ENCODE results near the gene DAPK1. TPM values are rescaled to one million over a fixed set of nuclear protein-coding genes. Genes with fewer than 3 reads are reported as not detected.

The DAPK1 gene
- total RNA-seq, 1 experiment from 2014 or later: 103 TPM

- Histone ChIP-seq H3K27me3 (replicated peaks) (no peaks in the 10 kb centered on the region), H3K27ac (no peak overlapping the region), H3K4me1 (replicated peaks) (peaks cover 44% of the 10 kb centered on the region), H3K4me3 (no peak overlapping the region), H3K36me3 (no peaks in the 10 kb centered on the region), H3K9me3 (replicated peaks) (no peaks in the 10 kb centered on the region)
- DNase-seq (ENCODE audit: low read depth in 1 of 2, low spot score in 2 of 2): no peak
Observed at GRCh38 chr9:87716141-87716540, 218.5 kb downstream of the DAPK1 start.

- Histone ChIP-seq H3K27ac (no peak overlapping the region), H3K4me3 (no peak overlapping the region), H3K27me3 (replicated peaks) (no peaks in the 10 kb centered on the region), H3K36me3 (no peaks in the 10 kb centered on the region), H3K9me3 (replicated peaks) (no peaks in the 10 kb centered on the region), H3K4me1 (replicated peaks) (peaks cover 34% of the 10 kb centered on the region)
- no peak for DNase-seq (ENCODE audit: low read depth in 1 of 2, low spot score in 2 of 2)
Observed at GRCh38 chr9:87717456-87717855, 219.8 kb downstream of the DAPK1 start.

DNA sequence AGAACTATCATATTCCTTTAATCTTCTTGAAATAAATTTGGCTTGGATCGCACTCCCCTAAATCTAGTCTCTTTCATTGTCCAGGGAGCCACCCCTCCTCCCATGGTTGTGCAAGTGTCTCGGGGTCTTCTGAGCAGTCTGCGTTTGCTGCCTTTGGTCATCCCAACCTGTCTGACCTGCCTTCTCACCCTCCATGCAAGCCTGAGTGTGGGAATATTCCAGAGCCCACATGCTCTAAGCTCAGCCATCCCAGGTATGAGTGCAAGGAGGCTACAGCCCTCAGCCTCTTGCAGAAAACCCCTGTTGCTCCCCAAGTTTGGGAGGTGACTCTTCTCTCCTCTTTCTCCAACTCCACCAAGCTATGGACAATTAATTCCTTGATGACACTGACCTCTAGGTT lies 220.6 kb downstream of the DAPK1 start:
- H3K9me3 ChIP-seq (replicated peaks): no peaks in the 10 kb centered on the region
- H3K27ac ChIP-seq: no peak overlapping the region
- H3K4me3 ChIP-seq: no peak overlapping the region
- no peaks in the 10 kb centered on the region for H3K36me3 ChIP-seq
- H3K4me1 ChIP-seq (replicated peaks): peaks cover 33% of the 10 kb centered on the region
- no peak for DNase-seq (ENCODE audit: low read depth in 1 of 2, low spot score in 2 of 2)
- H3K27me3 ChIP-seq (replicated peaks): no peaks in the 10 kb centered on the region

DNA sequence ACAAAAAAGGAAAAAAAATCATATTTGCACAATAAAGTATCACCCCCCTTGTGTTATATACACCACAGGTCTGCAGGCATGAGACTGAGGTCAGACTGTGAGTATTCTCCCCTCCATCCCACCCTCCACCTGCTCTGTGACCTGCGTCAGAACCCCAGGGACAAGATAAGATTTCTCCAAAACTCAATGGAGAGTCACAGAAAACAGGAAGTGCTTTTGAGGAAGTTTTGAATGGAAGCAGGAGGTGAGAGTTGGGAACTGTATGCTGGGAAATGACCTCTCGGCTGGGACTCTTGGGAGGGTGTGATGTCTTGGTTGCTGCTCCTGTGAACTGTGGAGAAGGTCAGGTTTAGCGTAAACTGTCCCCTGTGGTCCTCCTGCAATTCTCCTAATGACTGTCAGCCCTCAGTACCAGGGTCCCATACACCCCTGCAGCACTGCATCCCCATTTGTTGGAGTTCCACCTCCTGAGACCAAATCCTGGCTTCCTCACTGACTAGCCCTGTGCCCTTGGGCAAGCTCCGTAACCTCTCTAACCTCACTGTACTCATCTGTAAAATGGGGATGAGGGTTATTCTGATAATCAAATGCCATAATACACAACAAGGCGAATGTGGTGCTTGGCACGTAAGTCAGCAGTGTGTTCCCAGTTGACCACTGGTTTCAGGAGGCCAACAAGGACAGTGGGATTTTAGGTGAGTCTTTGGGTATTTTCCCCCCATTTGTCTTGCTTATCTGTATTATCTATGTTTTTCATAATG lies 221.4 kb downstream of the DAPK1 start:
- Histone ChIP-seq H3K4me1 (replicated peaks) (peaks cover 25% of the 10 kb centered on the region), H3K9me3 (replicated peaks) (no peaks in the 10 kb centered on the region), H3K27ac (no peak overlapping the region), H3K27me3 (replicated peaks) (no peaks in the 10 kb centered on the region), H3K36me3 (no peaks in the 10 kb centered on the region), H3K4me3 (no peak overlapping the region)
- DNase-seq (ENCODE audit: low read depth in 1 of 2, low spot score in 2 of 2): no peak

DNA sequence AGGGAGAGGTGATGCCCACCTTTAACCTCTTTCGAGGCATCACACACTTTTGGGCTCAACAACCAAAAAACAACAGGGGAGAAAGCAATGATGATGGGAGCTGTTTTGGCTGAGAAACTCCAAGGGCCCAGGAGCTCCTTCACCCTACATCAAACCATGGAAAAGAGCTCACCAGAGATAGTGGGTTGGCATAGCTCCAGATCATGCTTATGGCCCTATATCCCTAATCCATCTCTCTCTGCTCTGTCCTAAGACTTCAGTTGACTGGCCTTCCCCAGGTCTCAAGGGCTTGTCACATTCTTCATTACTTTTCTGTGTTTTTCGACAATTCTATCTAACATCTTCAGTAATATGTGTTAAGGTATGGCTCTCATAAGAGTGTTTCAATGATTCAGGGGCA lies 222.5 kb downstream of the DAPK1 start:
- no peak overlapping the region for H3K4me3 ChIP-seq
- no peaks in the 10 kb centered on the region for H3K36me3 ChIP-seq
- DNase-seq (ENCODE audit: low read depth in 1 of 2, low spot score in 2 of 2): no peak
- H3K27me3 ChIP-seq (replicated peaks): no peaks in the 10 kb centered on the region
- no peaks in the 10 kb centered on the region for H3K9me3 ChIP-seq (replicated peaks)
- peaks cover 16% of the 10 kb centered on the region for H3K4me1 ChIP-seq (replicated peaks)
- no peak overlapping the region for H3K27ac ChIP-seq

GRCh38 chr9:87722393-87723088 lies 224.9 kb downstream of the DAPK1 start:
- peaks cover 13% of the 10 kb centered on the region for H3K36me3 ChIP-seq
- H3K4me1 ChIP-seq (replicated peaks): peaks cover 30% of the 10 kb centered on the region
- H3K27ac ChIP-seq: no peak overlapping the region
- DNase-seq (ENCODE audit: low read depth in 1 of 2, low spot score in 2 of 2): peak in 1 of 2 experiments; percentile 53
- H3K9me3 ChIP-seq (replicated peaks): no peaks in the 10 kb centered on the region; the same call in none of the 2 replicates
- H3K27me3 ChIP-seq (replicated peaks): no peaks in the 10 kb centered on the region
- no peak overlapping the region for H3K4me3 ChIP-seq

DNA sequence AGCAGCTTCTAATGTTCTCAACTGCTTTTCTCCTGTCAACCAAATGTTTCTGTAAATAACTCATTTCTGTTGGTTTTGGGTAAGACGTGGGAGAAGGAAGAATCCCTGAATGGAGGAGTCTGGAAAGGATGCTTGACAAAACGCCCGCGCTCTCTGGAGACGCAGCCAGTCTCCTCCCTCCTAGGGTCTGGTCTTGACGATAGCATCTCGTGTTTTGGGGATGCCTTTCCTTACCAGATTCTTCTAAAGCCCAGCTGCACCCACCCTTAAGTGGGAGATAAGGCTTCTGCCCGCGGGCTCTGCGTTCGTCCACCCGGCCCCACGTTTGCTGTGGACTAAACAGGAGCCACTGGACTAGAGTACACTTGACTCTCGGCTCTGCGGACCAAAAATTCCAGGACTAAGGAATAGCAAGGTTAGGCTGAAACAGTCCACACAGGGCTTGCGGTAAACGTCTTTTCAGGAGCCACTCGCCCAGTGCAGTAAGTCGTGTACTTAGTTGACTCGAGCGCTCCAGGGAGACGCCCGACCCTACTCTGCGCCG lies 227.8 kb downstream of the DAPK1 start:
- Histone ChIP-seq H3K4me1 (replicated peaks) (peaks cover 32% of the 10 kb centered on the region), H3K36me3 (peaks cover 42% of the 10 kb centered on the region), H3K27me3 (replicated peaks) (no peaks in the 10 kb centered on the region), H3K27ac (peak overlapping the region; percentile 78), H3K4me3 (peak overlapping the region; percentile 72), H3K9me3 (replicated peaks) (no peaks in the 10 kb centered on the region; the same call in none of the 2 replicates)
- no peak for DNase-seq (ENCODE audit: low read depth in 1 of 2, low spot score in 2 of 2)

DNA sequence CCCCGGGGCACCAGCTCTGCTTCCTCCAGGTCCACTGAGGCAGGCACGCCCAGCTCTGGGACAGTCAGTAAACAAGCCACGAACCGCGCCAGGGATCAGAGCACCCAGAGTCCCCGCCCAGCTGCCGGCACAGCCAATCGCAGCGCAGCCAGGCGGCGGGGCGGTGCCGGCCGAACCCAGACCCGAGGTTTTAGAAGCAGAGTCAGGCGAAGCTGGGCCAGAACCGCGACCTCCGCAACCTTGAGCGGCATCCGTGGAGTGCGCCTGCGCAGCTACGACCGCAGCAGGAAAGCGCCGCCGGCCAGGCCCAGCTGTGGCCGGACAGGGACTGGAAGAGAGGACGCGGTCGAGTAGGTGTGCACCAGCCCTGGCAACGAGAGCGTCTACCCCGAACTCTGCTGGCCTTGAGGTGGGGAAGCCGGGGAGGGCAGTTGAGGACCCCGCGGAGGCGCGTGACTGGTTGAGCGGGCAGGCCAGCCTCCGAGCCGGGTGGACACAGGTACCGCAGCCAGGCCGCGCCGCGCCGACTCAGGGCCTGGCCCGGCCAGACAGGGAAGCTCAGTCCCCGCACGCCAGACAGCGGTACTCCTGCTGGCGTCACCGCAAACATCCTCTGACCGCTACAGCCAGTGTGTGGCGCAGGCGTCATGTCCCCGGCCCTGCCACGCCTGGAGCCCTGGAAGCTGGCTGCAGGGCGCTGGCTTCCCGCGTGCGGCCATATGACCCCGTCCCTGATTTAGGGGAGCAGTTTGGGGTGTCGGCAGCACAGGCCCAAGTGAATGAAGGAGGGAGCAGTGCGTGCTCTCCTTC lies 228.4 kb downstream of the DAPK1 start, which contains the start of gene CTSL:
Gene CTSL, plus strand, starts transcription at position 220 of the 810 bp plus-strand sequence. CDS start 1,485 bp downstream, outside the sequence.
- H3K36me3 ChIP-seq: peaks cover 49% of the 10 kb centered on the region
- peak within 1 kb of the TSS; percentile 78 for H3K27ac ChIP-seq
- H3K9me3 ChIP-seq (replicated peaks): no peaks in the 10 kb centered on the region; the same call in none of the 2 replicates
- DNase-seq (ENCODE audit: low read depth in 1 of 2, low spot score in 2 of 2): peak; percentile 82 to 86
- peaks cover 32% of the 10 kb centered on the region for H3K4me1 ChIP-seq (replicated peaks)
- H3K27me3 ChIP-seq (replicated peaks): no peaks in the 10 kb centered on the region
- peak within 1 kb of the TSS; percentile 72 for H3K4me3 ChIP-seq

- Histone ChIP-seq H3K4me3 (no peak overlapping the region), H3K27ac (no peak overlapping the region), H3K27me3 (replicated peaks) (no peaks in the 10 kb centered on the region), H3K9me3 (replicated peaks) (no peaks in the 10 kb centered on the region; the same call in none of the 2 replicates), H3K4me1 (replicated peaks) (peaks cover 22% of the 10 kb centered on the region), H3K36me3 (peaks cover 62% of the 10 kb centered on the region)
- DNase-seq (ENCODE audit: low read depth in 1 of 2, low spot score in 2 of 2): no peak
Observed at GRCh38 chr9:87729246-87729645, 231.6 kb downstream of the DAPK1 start.

DNA sequence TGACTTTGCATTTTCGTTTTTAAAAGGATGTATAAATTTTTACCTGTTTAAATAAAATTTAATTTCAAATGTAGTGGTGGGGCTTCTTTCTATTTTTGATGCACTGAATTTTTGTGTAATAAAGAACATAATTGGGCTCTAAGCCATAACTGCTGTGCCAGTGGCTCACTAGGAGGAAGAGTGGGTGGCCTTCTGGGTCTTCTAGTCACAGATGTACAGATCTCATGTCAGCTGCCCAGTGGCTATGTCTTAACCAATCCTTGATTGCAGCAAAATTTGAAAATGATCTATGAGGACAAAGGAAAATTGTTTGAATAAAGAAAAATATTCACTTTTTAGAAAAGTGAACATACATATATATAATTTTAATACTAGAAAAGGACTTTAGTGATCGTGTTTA lies 233.7 kb downstream of the DAPK1 start:
- Histone ChIP-seq H3K36me3 (peaks cover 58% of the 10 kb centered on the region), H3K27ac (no peak overlapping the region), H3K4me3 (no peak overlapping the region), H3K27me3 (replicated peaks) (no peaks in the 10 kb centered on the region), H3K9me3 (replicated peaks) (no peaks in the 10 kb centered on the region; the same call in 1 of the 2 replicates), H3K4me1 (replicated peaks) (peaks cover 12% of the 10 kb centered on the region)
- no peak for DNase-seq (ENCODE audit: low read depth in 1 of 2, low spot score in 2 of 2)

- no peak for DNase-seq (ENCODE audit: low read depth in 1 of 2, low spot score in 2 of 2)
- H3K36me3 ChIP-seq: peaks cover 51% of the 10 kb centered on the region
Observed at GRCh38 chr9:87732344-87732743, 234.7 kb downstream of the DAPK1 start.

GRCh38 chr9:87732756-87733155 lies 235.1 kb downstream of the DAPK1 start:
- DNase-seq (ENCODE audit: low read depth in 1 of 2, low spot score in 2 of 2): no peak
- H3K9me3 ChIP-seq (replicated peaks): no peaks in the 10 kb centered on the region
- no peaks in the 10 kb centered on the region for H3K27me3 ChIP-seq (replicated peaks)
- peaks cover 47% of the 10 kb centered on the region for H3K36me3 ChIP-seq
- no peak overlapping the region for H3K4me3 ChIP-seq
- H3K27ac ChIP-seq: no peak overlapping the region
- peaks cover under 1% of the 10 kb centered on the region for H3K4me1 ChIP-seq (replicated peaks)

More at GRCh38 chr9:87732344-87732743, 234.7 kb downstream of the DAPK1 start:
- H3K4me1 ChIP-seq (replicated peaks): peaks cover 5% of the 10 kb centered on the region
- no peaks in the 10 kb centered on the region for H3K9me3 ChIP-seq (replicated peaks)
- H3K27ac ChIP-seq: no peak overlapping the region
- no peaks in the 10 kb centered on the region for H3K27me3 ChIP-seq (replicated peaks)
- H3K4me3 ChIP-seq: no peak overlapping the region

GRCh38 chr9:87733273-87734052 lies 235.8 kb downstream of the DAPK1 start:
- Histone ChIP-seq H3K27me3 (replicated peaks) (no peaks in the 10 kb centered on the region), H3K9me3 (replicated peaks) (no peaks in the 10 kb centered on the region), H3K36me3 (peaks cover 40% of the 10 kb centered on the region), H3K4me1 (replicated peaks) (no peaks in the 10 kb centered on the region), H3K27ac (no peak overlapping the region), H3K4me3 (no peak overlapping the region)
- DNase-seq (ENCODE audit: low read depth in 1 of 2, low spot score in 2 of 2): no peak

Measured in SJSA1 (cell line).